Ectodermal cell (in vitro differentiated cells): ENCODE measurements around the gene TBCA.

Source experiments
- H3K27ac ChIP-seq: 2 replicates; pipeline ENCODE4 v1.7.0; 2013; ENCODE audit warnings: mild to moderate bottlenecking, low read depth, low read length; ENCODE audit not compliant: insufficient read depth, poor library complexity, severe bottlenecking
- H3K27me3 ChIP-seq: 2 replicates; pipeline ENCODE4 v1.7.0; 2013; ENCODE audit warnings: mild to moderate bottlenecking, low read length; ENCODE audit not compliant: insufficient read depth, control insufficient read depth, poor library complexity, severe bottlenecking
- H3K36me3 ChIP-seq: one replicate; pipeline ENCODE4 v1.7.0; 2013; ENCODE audit warnings: low read length; ENCODE audit not compliant: control insufficient read depth, insufficient read depth
- H3K4me1 ChIP-seq: one replicate; pipeline ENCODE4 v1.7.0; 2013; ENCODE audit warnings: low read length; ENCODE audit not compliant: control insufficient read depth, insufficient read depth
- H3K4me3 ChIP-seq: 2 replicates; pipeline ENCODE4 v1.7.0; 2013; ENCODE audit warnings: low read depth, low read length, control low read depth; ENCODE audit not compliant: insufficient read depth
- H3K9me3 ChIP-seq: 2 replicates; pipeline ENCODE4 v1.7.0; 2013; ENCODE audit warnings: mild to moderate bottlenecking, low read length, moderate library complexity; ENCODE audit not compliant: control insufficient read depth
- WGBS, 2 experiments: methylation state at CpG; one replicate each; pipeline ENCODE4 v1.1.7; 2013; ENCODE audit warnings: missing lambda C conversion rate in 2 of 2; 5-methylcytosine and 5-hydroxymethylcytosine counted together

Gene TBCA

DNA sequence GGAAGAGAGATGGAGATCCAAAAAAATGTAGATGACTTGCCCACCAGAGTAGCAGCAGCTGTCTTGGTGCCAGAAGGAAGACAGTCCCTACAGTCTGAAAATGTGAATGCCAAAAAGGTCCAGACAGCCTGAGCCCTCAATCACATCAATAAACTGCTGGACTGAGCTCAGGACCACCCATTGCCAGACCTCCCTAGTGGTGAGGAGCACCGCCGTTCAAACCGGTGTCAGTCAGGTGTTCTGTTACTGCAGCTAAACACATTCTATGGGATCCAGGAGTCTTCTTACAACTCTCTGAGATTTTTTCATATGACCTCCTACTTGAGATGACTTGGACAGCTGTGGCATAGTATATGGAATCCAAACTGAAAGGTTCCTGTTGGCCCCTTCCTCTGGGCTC, 105.6 kb downstream of the TBCA start:
- Histone ChIP-seq H3K27me3 (no peaks in the 10 kb centered on the region), H3K36me3 (no peaks in the 10 kb centered on the region), H3K4me1 (no peaks in the 10 kb centered on the region), H3K4me3 (no peak overlapping the region), H3K27ac (no peak overlapping the region), H3K9me3 (no peaks in the 10 kb centered on the region)
- 57 to 67% methylated on average over 3 of the region's 3 CpGs for WGBS, 2 experiments

- Histone ChIP-seq H3K9me3 (no peaks in the 10 kb centered on the region), H3K4me3 (no peak overlapping the region), H3K27me3 (no peaks in the 10 kb centered on the region), H3K36me3 (no peaks in the 10 kb centered on the region), H3K27ac (no peak overlapping the region), H3K4me1 (no peaks in the 10 kb centered on the region)
- 91 to 100% methylated on average over 1 of the region's 1 CpG for WGBS, 2 experiments
Measured at GRCh38 chr5:77669677-77670076, 106.5 kb downstream of the TBCA start.

- no peaks in the 10 kb centered on the region for H3K36me3 ChIP-seq
- no peaks in the 10 kb centered on the region for H3K9me3 ChIP-seq
- no peak overlapping the region for H3K27ac ChIP-seq
- 92% methylated on average over 7 of the region's 7 CpGs for WGBS, 2 experiments
- H3K4me1 ChIP-seq: no peaks in the 10 kb centered on the region
- H3K4me3 ChIP-seq: no peak overlapping the region
- no peaks in the 10 kb centered on the region for H3K27me3 ChIP-seq
Measured at GRCh38 chr5:77663090-77663863, 112.9 kb downstream of the TBCA start.

DNA sequence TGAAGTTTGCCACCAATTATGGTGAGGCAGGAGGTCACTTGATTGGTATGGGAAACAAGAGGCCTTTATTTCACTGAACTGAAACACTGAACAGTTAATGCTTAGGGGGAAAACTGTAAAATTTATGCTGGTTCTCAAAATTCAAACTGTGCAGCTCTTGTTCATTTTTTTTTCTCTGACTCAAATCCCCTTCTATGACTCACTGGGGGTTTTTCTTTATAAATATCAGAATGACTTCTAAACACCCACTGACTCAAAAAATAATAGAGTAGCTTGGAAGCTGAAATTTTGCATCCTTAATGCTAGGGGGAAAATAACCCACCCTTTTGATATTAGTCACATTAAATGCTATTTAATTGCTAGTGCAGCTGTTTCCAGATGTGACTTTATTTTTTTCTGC, 113.5 kb downstream of the TBCA start:
- H3K27me3 ChIP-seq: no peaks in the 10 kb centered on the region
- H3K4me1 ChIP-seq: no peaks in the 10 kb centered on the region
- no peak overlapping the region for H3K27ac ChIP-seq
- no peaks in the 10 kb centered on the region for H3K36me3 ChIP-seq
- H3K4me3 ChIP-seq: no peak overlapping the region
- no peaks in the 10 kb centered on the region for H3K9me3 ChIP-seq

DNA sequence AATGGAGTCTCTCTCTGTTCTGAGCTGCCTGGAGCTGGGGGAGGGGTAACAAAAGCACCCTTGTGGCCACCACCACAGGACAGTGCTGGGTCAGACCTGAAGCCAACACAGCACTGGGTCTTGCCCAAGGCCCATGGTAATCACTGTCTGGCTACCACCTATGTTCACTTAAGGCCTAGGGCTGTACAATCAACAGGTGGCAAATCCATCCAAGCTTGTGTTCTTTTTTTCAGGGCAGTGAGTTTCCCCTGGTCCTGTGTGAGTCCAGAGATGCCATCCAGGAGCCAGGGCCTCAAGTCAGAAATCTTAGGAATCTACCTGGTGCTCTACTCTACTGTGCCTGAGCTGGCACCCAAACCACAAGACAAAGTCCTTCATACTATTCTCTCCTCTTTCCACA, 117.5 kb downstream of the TBCA start:
- Histone ChIP-seq H3K4me3 (no peak overlapping the region), H3K9me3 (no peaks in the 10 kb centered on the region), H3K27me3 (peaks cover 3% of the 10 kb centered on the region), H3K36me3 (no peaks in the 10 kb centered on the region), H3K27ac (no peak overlapping the region), H3K4me1 (no peaks in the 10 kb centered on the region)

- Histone ChIP-seq H3K27me3 (peaks cover 73% of the 10 kb centered on the region), H3K27ac (no peak overlapping the region), H3K4me3 (no peak overlapping the region), H3K36me3 (no peaks in the 10 kb centered on the region), H3K9me3 (no peaks in the 10 kb centered on the region), H3K4me1 (no peaks in the 10 kb centered on the region)
- WGBS, 2 experiments: 68 to 69% methylated on average over 2 of the region's 2 CpGs
Measured at GRCh38 chr5:77651343-77651742, 124.8 kb downstream of the TBCA start.

GRCh38 chr5:77650686-77651085, 125.5 kb downstream of the TBCA start:
- Histone ChIP-seq H3K27ac (no peak overlapping the region), H3K36me3 (no peaks in the 10 kb centered on the region), H3K9me3 (no peaks in the 10 kb centered on the region), H3K4me3 (no peak overlapping the region), H3K27me3 (peaks cover 80% of the 10 kb centered on the region), H3K4me1 (no peaks in the 10 kb centered on the region)
- 73 to 81% methylated on average over 1 of the region's 1 CpG for WGBS, 2 experiments

- no peaks in the 10 kb centered on the region for H3K36me3 ChIP-seq
- peaks cover 89% of the 10 kb centered on the region for H3K27me3 ChIP-seq
- WGBS, 2 experiments: 93 to 94% methylated on average over 2 of the region's 2 CpGs
Measured at GRCh38 chr5:77649776-77650175, 126.4 kb downstream of the TBCA start.

DNA sequence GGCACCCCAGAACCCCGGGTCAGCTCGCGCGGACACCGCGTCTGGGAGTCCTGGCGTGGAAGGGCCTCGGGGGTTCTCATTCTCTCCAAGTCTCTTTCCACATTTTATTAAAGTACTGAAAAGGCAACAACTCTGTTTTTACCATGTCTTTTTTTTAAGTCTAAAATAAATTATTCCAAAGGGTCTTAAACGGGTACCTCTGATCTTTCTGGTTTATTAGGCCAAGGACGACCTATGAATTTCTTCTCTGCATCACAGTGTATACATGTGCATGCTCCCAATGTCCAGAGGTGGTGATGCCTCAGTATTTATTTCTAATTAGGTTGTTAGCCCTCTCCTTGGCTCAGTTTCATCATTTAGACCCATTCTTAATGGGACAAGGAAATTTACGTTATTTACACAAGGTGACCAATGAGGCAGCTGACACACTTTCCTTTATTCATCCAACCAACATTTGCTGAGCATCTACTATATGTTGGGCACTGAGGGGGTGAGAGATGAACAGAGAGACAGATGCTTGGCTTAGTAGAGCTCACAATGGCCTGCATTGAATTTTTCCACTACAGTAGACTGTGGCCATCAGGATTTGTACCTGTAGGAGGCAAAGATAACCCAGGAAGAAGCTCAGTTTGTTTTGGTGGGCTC, 130.0 kb downstream of the TBCA start:
- H3K4me1 ChIP-seq: peaks cover 18% of the 10 kb centered on the region
- no peak overlapping the region for H3K27ac ChIP-seq
- no peaks in the 10 kb centered on the region for H3K9me3 ChIP-seq
- no peaks in the 10 kb centered on the region for H3K36me3 ChIP-seq
- H3K27me3 ChIP-seq: peaks cover 100% of the 10 kb centered on the region
- WGBS, 2 experiments: 26 to 28% methylated on average over 11 of the region's 11 CpGs
- H3K4me3 ChIP-seq: no peak overlapping the region

More at GRCh38 chr5:77649776-77650175, 126.4 kb downstream of the TBCA start:
- Histone ChIP-seq H3K27ac (no peak overlapping the region), H3K4me3 (no peak overlapping the region), H3K4me1 (peaks cover 2% of the 10 kb centered on the region), H3K9me3 (no peaks in the 10 kb centered on the region)

DNA sequence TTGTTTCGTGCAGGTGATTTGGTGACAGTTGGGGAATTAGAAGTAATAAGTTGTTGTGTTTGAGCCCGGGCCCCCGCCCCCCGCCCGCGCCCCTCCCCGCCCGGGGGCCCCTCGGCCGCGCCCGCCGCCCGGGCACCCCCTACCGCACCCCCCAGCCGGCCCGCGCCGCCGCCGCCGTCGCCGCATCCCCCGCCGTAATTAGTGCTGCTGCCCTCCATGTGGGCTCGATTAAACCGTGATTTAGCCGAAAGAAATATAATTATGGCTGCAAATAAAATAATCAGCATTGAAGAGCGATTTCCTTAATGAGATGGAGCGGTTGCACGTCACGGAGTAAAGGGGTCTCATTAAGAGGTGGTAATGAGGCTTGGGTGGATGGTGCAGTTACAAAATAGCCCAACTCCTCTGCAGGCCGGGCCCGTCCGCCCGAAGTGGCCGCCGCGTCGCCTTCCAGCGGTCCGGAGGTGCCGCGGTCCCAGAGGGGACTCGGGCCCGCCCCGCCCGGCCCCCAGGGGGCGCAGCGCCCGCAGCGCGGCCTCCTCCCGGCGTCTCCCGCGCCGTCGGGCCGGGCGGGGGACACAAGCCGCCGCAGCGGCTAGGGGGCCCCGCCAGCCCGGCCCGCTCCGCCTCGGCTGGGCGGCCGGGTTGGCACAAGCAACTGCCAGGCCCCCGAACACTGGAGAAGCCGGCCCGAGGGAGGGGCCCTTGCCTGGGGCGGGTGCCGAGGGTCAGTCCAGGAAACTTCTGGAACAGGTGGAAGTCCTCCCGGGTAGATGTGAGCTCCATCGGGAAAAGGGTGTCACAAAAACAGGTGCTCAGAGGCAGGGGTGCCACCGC, 130.8 kb downstream of the TBCA start:
- Histone ChIP-seq H3K4me1 (peaks cover 25% of the 10 kb centered on the region), H3K4me3 (no peak overlapping the region), H3K27ac (no peak overlapping the region), H3K27me3 (peaks cover 100% of the 10 kb centered on the region), H3K36me3 (no peaks in the 10 kb centered on the region), H3K9me3 (no peaks in the 10 kb centered on the region)
- 1% methylated on average over 72 to 80 of the region's 80 CpGs for WGBS, 2 experiments
